Breast epithelium (tissue), 4 donors: Measurements from ENCODE around the gene PTPDC1. TPM values are rescaled to one million over a fixed set of nuclear protein-coding genes. Genes with fewer than 3 reads are reported as not detected.

Experiments
- DNase-seq, 2 donors: peaks; one replicate each; pipeline ENCODE4 v3.0.0-alpha.2; 2019; ENCODE audit warnings: low spot score in 2 of 2
- H3K27ac ChIP-seq, 2 donors: fragments of 200-600 bp; sonication (generic) in 1 of 2; one replicate each; pipeline ENCODE4 v1.5.1; 2016 to 2019; ENCODE audit warnings: mild to moderate bottlenecking in 1 of 2
- H3K27me3 ChIP-seq, 2 donors: fragments of 200-600 bp; sonication (generic) in 1 of 2; one replicate each; pipeline versions ENCODE4 v1.5.1 to v1.6.0; 2017 to 2019; ENCODE audit warnings: control low read depth in 1 of 2, mild to moderate bottlenecking in 1 of 2
- H3K36me3 ChIP-seq: fragments of 200-600 bp; one replicate; pipeline ENCODE4 v1.5.1; 2019
- H3K4me1 ChIP-seq, 2 donors: fragments of 200-600 bp; sonication (generic); one replicate each; pipeline ENCODE4 v1.5.1; 2016 to 2019; ENCODE audit warnings: control low read depth in 1 of 2
- H3K4me3 ChIP-seq, 3 donors: fragments of 200-600 bp; sonication (generic); 1 replicate in 2 of 3; 2 replicates in 1 of 3; pipeline ENCODE4 v1.5.1; 2016 to 2019; ENCODE audit warnings: mild to moderate bottlenecking in 3 of 3, moderate library complexity in 2 of 3
- H3K9me3 ChIP-seq, 2 donors: fragments of 200-600 bp; sonication (generic) in 1 of 2; one replicate each; pipeline ENCODE4 v1.5.1; 2016 to 2019; ENCODE audit warnings: control low read depth in 1 of 2
- CTCF ChIP-seq, 3 donors: fragments of 450-650 bp; IDR thresholded peaks; one replicate each; pipeline ENCODE4 v1.5.1; 2016 to 2017; ENCODE audit warnings: antibody characterized with exemption in 3 of 3, mild to moderate bottlenecking in 3 of 3, moderate library complexity in 3 of 3
- POLR2A ChIP-seq: fragments of 450-650 bp; IDR thresholded peaks from one replicate; pipeline ENCODE4 v1.6.1; 2016; ENCODE audit warnings: antibody characterized with exemption, mild to moderate bottlenecking, moderate library complexity
- POLR2AphosphoS5 ChIP-seq, 3 donors: sonication (generic); formaldehyde crosslinking; IDR thresholded peaks; one replicate each; pipeline ENCODE4 v1.6.1; 2017; ENCODE audit warnings: antibody characterized with exemption in 3 of 3
- intact Hi-C: fragments of 100-400 bp; cut with DNase I; formaldehyde crosslinking; loops from one replicate; pipeline ENCODE4 v1.15.1; 2023; ENCODE audit warnings: low total_unique reads
- total RNA-seq, 3 donors: library from RNA; depleted of rRNA; stranded (reverse); fragments of >200 nt; gene quantifications; one replicate each; pipeline ENCODE4 v1.1.0, GENCODE V29; 2016

Gene PTPDC1
- total RNA-seq, 3 donors from 2014 or later, result 11.4 to 12.1 (median 12.0) TPM

- Histone ChIP-seq H3K4me1 (peaks cover 10 to 13% of the 10 kb centered on the region in 2 donors), H3K36me3 (no peaks in the 10 kb centered on the region), H3K27ac (no peak overlapping the region), H3K4me3 (no peak overlapping the region), H3K9me3 (no peaks in the 10 kb centered on the region), H3K27me3 (no peaks in the 10 kb centered on the region)
- no peak for DNase-seq
- intact Hi-C loops, result no loop called here
- TF ChIP-seq POLR2A, result no peak
- no peak for TF ChIP-seq POLR2AphosphoS5 (IDR thresholded peaks at IDR 0.05)
- TF ChIP-seq CTCF (IDR thresholded peaks at IDR 0.05), result no peak
These were observed 58.1 kb downstream of the PTPDC1 start for GRCh38 chr9:94142353-94142752.

GRCh38 chr9:94144394-94144793, 60.1 kb downstream of the PTPDC1 start:
- Histone ChIP-seq H3K27ac (peak overlapping the region; percentile 17 to 32), H3K4me3 (no peak overlapping the region), H3K27me3 (no peaks in the 10 kb centered on the region), H3K4me1 (peaks cover 5 to 7% of the 10 kb centered on the region in 2 donors), H3K36me3 (no peaks in the 10 kb centered on the region), H3K9me3 (no peaks in the 10 kb centered on the region)
- intact Hi-C loops, result no loop called here
- DNase-seq, result peak in 1 of 2 donors; percentile 32
- TF ChIP-seq CTCF (IDR thresholded peaks at IDR 0.05) (no peak), POLR2AphosphoS5 (IDR thresholded peaks at IDR 0.05) (no peak), POLR2A (no peak)

- DNase-seq, result no peak
- TF ChIP-seq CTCF (IDR thresholded peaks at IDR 0.05) (no peak), POLR2AphosphoS5 (IDR thresholded peaks at IDR 0.05) (no peak), POLR2A (no peak)
- Histone ChIP-seq H3K27me3 (no peaks in the 10 kb centered on the region), H3K9me3 (no peaks in the 10 kb centered on the region), H3K36me3 (no peaks in the 10 kb centered on the region), H3K4me1 (peaks cover 2 to 3% of the 10 kb centered on the region in 2 donors), H3K4me3 (no peak overlapping the region), H3K27ac (no peak overlapping the region)
- intact Hi-C loops, result no loop called here
These were observed 61.4 kb downstream of the PTPDC1 start for GRCh38 chr9:94145640-94146039.

- Histone ChIP-seq H3K27me3 (no peaks in the 10 kb centered on the region), H3K27ac (no peak overlapping the region), H3K4me3 (no peak overlapping the region), H3K9me3 (no peaks in the 10 kb centered on the region), H3K4me1 (no peaks in the 10 kb centered on the region), H3K36me3 (no peaks in the 10 kb centered on the region)
- no peak for TF ChIP-seq CTCF (IDR thresholded peaks at IDR 0.05)
- no peak for TF ChIP-seq POLR2A
- TF ChIP-seq POLR2AphosphoS5 (IDR thresholded peaks at IDR 0.05), result no peak
- intact Hi-C loops, result no loop called here
- no peak for DNase-seq
These were observed 63.5 kb downstream of the PTPDC1 start for GRCh38 chr9:94147776-94148175.

GRCh38 chr9:94148419-94148818, 64.2 kb downstream of the PTPDC1 start:
- Histone ChIP-seq H3K4me1 (no peaks in the 10 kb centered on the region), H3K27ac (no peak overlapping the region), H3K36me3 (no peaks in the 10 kb centered on the region), H3K4me3 (no peak overlapping the region), H3K27me3 (no peaks in the 10 kb centered on the region), H3K9me3 (no peaks in the 10 kb centered on the region)
- intact Hi-C loops, result no loop called here
- no peak for TF ChIP-seq CTCF (IDR thresholded peaks at IDR 0.05)
- TF ChIP-seq POLR2AphosphoS5 (IDR thresholded peaks at IDR 0.05), result no peak
- no peak for TF ChIP-seq POLR2A
- DNase-seq, result no peak
